Esophagus squamous epithelium (tissue), 4 donors: ENCODE results near the gene SH3GLB1.

ENCODE experiments used
- POLR2A ChIP-seq, 4 donors: fragments of 450-650 bp; IDR thresholded peaks; one replicate each; pipeline ENCODE4 v1.6.1; 2017; ENCODE audit warnings: antibody characterized with exemption in 4 of 4, mild to moderate bottlenecking in 4 of 4, moderate library complexity in 3 of 4
- TF ChIP-seq, protein P1 (sequence below), 6 experiments: fragments of 450-650 bp in 4 of 6; fragments of 200-600 bp in 2 of 6; sonication (generic) in 2 of 6; IDR thresholded peaks; one replicate each; pipeline ENCODE4 v1.5.1; 2016 to 2019; ENCODE audit warnings: antibody characterized with exemption in 6 of 6, mild to moderate bottlenecking in 4 of 6, moderate library complexity in 4 of 6

DNA sequence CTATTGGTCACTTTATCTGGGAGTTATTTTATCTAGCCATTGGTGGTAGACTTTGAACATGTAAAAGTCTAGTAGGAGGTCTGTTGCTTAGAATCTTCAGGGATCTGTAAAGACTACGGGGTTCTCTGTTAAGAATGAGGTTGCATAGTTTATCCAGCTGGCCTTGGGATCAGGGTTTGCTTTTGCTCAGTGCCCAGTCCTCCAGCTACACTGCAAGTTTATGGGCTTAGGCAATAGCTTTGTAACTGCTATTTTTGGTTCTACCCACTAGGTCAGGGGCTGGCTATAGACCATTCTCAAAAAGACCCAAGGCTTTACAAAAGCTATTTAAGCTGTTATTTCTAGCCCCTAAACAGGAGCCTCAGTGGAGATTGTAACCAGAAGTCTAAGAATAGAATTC is 9.8 kb downstream of the SH3GLB1 start:
- TF ChIP-seq, protein P1, sequence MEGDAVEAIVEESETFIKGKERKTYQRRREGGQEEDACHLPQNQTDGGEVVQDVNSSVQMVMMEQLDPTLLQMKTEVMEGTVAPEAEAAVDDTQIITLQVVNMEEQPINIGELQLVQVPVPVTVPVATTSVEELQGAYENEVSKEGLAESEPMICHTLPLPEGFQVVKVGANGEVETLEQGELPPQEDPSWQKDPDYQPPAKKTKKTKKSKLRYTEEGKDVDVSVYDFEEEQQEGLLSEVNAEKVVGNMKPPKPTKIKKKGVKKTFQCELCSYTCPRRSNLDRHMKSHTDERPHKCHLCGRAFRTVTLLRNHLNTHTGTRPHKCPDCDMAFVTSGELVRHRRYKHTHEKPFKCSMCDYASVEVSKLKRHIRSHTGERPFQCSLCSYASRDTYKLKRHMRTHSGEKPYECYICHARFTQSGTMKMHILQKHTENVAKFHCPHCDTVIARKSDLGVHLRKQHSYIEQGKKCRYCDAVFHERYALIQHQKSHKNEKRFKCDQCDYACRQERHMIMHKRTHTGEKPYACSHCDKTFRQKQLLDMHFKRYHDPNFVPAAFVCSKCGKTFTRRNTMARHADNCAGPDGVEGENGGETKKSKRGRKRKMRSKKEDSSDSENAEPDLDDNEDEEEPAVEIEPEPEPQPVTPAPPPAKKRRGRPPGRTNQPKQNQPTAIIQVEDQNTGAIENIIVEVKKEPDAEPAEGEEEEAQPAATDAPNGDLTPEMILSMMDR (IDR thresholded peaks at IDR 0.05), result no peak
- no peak for TF ChIP-seq POLR2A (IDR thresholded peaks at IDR 0.05)
